ENCODE measurements around the gene MINDY4.

MINDY4 gene

DNA sequence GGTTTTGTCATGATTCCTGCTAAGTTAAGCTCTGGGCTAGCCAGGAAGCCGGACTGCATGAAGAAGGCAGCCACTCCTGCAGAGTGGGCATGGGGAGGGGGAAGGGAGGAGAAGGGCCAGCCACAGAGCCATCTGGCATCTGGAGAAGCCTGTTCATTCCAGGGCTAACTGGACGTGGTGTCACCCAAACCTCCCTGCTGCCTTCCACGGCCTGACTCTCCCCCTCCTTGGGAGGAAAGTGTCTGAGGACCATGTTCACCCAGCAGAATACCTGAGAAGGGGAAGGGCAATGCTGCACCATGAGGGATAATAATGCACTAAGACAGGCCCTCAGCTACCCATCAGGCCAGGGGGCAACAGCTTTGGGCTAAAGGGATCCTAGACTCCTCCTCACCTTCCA, 155.8 kb downstream of the MINDY4 start:
- DNase-seq (ENCODE audit: low spot score), result no peak
- H3K79me1 ChIP-seq (ENCODE audit: low read depth, low read length), result no peaks in the 10 kb centered on the region
- H2BK12ac ChIP-seq (ENCODE audit: low read length), result no peak overlapping the region
- H2AK5ac ChIP-seq (ENCODE audit: low read depth, low read length), result no peak overlapping the region
- H3K4ac ChIP-seq (ENCODE audit: low read length), result no peak overlapping the region
- WGBS, 2 donors (ENCODE audit: extremely low coverage in 2 of 2, insufficient read length in 2 of 2, insufficient replicate concordance in 1 of 2), result no CpG with 5 or more reads among the region's 3 CpGs
- no peak overlapping the region for H3K9ac ChIP-seq (ENCODE audit: low read depth, low read length, poor library complexity)
- H3K23ac ChIP-seq (ENCODE audit: low read depth, low read length, poor library complexity), result no peak overlapping the region
- peaks cover 3 to 8% of the 10 kb centered on the region in 2 donors for H3K9me3 ChIP-seq (replicated peaks in 1 of 2; ENCODE audit: control insufficient read depth in 2 of 2, insufficient read depth in 1 of 2, low read depth in 1 of 2, low read length in 2 of 2)
- H2AFZ ChIP-seq (ENCODE audit: low read length), result no peak overlapping the region
- peaks cover 0 to 8% of the 10 kb centered on the region in 2 donors for H3K4me1 ChIP-seq (ENCODE audit: control insufficient read depth in 2 of 2, insufficient read depth in 1 of 2, low read depth in 1 of 2, low read length in 2 of 2)
- no peak overlapping the region for H3K27ac ChIP-seq (replicated peaks; ENCODE audit: low read length)
- H2BK120ac ChIP-seq (ENCODE audit: low read depth, low read length), result no peak overlapping the region
- H2BK5ac ChIP-seq (ENCODE audit: low read length), result peak overlapping the region; percentile 70
- H3K4me2 ChIP-seq (ENCODE audit: insufficient read depth, low read length, poor library complexity, severe bottlenecking), result no peak overlapping the region
- no peaks in the 10 kb centered on the region for H3K36me3 ChIP-seq (replicated peaks in 1 of 2; ENCODE audit: control insufficient read depth in 2 of 2, insufficient read depth in 2 of 2, low read length in 2 of 2)
- no peak overlapping the region for H2BK15ac ChIP-seq (ENCODE audit: low read length)
- no peak overlapping the region for H3K4me3 ChIP-seq (ENCODE audit: low read length in 2 of 2)
- peaks cover 0 to 3% (median 0%) of the 10 kb centered on the region in 3 experiments for H3K27me3 ChIP-seq (ENCODE audit: control insufficient read depth in 3 of 3, insufficient read depth in 3 of 3, low read depth in 1 of 3, low read length in 3 of 3)
- H3K14ac ChIP-seq (ENCODE audit: low read length), result no peak overlapping the region
- H4K8ac ChIP-seq (ENCODE audit: low read depth, low read length), result no peak overlapping the region
- no peak overlapping the region for H4K91ac ChIP-seq (ENCODE audit: low read depth, low read length, poor library complexity)
- H3K18ac ChIP-seq (ENCODE audit: low read length), result peak overlapping the region; percentile 23

DNA sequence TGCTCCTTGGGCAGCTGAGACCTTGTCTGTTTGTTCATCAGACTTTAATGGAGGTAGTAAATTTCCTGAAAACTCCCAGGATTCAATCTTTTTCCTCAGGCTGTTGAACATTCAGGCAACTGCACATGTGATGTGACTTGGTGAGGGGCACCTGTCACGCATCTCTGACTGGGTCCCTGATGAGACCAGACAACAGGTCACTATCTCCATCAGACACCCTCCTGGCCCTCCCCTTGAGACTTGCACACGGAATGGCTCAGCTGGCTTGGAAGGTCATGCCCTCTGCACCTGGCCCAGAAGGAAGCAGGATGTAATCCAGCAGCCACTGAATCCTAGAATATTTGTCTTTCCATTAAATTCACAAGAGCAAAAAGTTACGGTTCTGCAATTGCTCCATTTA, 156.3 kb downstream of the MINDY4 start:
- H2AK5ac ChIP-seq (ENCODE audit: low read depth, low read length), result no peak overlapping the region
- no peak overlapping the region for H3K18ac ChIP-seq (ENCODE audit: low read length)
- H3K27me3 ChIP-seq (ENCODE audit: control insufficient read depth in 3 of 3, insufficient read depth in 3 of 3, low read depth in 1 of 3, low read length in 3 of 3), result peaks cover 0 to 3% (median 0%) of the 10 kb centered on the region in 3 experiments
- H3K4me3 ChIP-seq (ENCODE audit: low read length in 2 of 2), result peak overlapping the region in 1 of 2 donors; percentile 26
- no CpG with 5 or more reads among the region's 3 CpGs for WGBS, 2 donors (ENCODE audit: extremely low coverage in 2 of 2, insufficient read length in 2 of 2, insufficient replicate concordance in 1 of 2)
- peaks cover 3 to 8% of the 10 kb centered on the region in 2 donors for H3K9me3 ChIP-seq (replicated peaks in 1 of 2; ENCODE audit: control insufficient read depth in 2 of 2, insufficient read depth in 1 of 2, low read depth in 1 of 2, low read length in 2 of 2)
- DNase-seq (ENCODE audit: low spot score), result no peak
- no peak overlapping the region for H3K4ac ChIP-seq (ENCODE audit: low read length)
- no peak overlapping the region for H3K23ac ChIP-seq (ENCODE audit: low read depth, low read length, poor library complexity)
- no peak overlapping the region for H2BK5ac ChIP-seq (ENCODE audit: low read length)
- peaks cover 0 to 4% of the 10 kb centered on the region in 2 donors for H3K4me1 ChIP-seq (ENCODE audit: control insufficient read depth in 2 of 2, insufficient read depth in 1 of 2, low read depth in 1 of 2, low read length in 2 of 2)
- H3K36me3 ChIP-seq (replicated peaks in 1 of 2; ENCODE audit: control insufficient read depth in 2 of 2, insufficient read depth in 2 of 2, low read length in 2 of 2), result no peaks in the 10 kb centered on the region
- H2AFZ ChIP-seq (ENCODE audit: low read length), result no peak overlapping the region
- H3K27ac ChIP-seq (replicated peaks; ENCODE audit: low read length), result no peak overlapping the region
- H3K9ac ChIP-seq (ENCODE audit: low read depth, low read length, poor library complexity), result no peak overlapping the region
- H2BK120ac ChIP-seq (ENCODE audit: low read depth, low read length), result no peak overlapping the region
- H4K8ac ChIP-seq (ENCODE audit: low read depth, low read length), result no peak overlapping the region
- no peak overlapping the region for H3K4me2 ChIP-seq (ENCODE audit: insufficient read depth, low read length, poor library complexity, severe bottlenecking)
- H3K14ac ChIP-seq (ENCODE audit: low read length), result no peak overlapping the region
- H2BK15ac ChIP-seq (ENCODE audit: low read length), result no peak overlapping the region
- no peaks in the 10 kb centered on the region for H3K79me1 ChIP-seq (ENCODE audit: low read depth, low read length)
- no peak overlapping the region for H4K91ac ChIP-seq (ENCODE audit: low read depth, low read length, poor library complexity)
- H2BK12ac ChIP-seq (ENCODE audit: low read length), result no peak overlapping the region

DNA sequence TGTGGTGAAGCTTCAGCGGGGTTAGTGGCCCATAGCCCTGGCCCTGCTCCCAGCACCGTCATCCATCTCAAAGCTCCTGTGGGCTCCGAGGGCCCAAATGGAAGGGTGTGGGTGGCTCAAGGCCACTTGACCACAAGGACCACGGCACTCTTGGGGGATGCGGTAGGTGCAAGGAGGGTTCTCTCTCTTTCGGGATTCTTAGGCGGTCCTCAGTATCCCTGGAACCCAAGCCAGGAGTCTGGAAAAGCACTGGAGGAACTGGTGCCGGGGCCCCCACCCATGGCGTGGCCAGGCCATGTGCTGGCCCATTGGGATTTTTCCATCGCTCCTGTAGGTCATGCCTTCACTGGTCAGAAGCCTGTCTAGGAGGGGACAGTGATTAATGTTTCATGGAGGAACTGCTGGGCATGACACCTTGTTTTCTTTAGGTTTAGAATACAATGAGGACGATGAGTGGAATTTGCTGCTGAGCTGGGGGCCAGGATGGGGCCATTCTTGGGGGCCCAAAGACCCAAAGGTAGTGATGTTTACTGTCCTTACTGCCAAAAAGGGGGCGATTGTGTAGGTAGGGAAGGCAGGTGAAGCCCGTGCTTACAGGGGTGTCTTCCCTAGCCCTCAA, 157.1 kb downstream of the MINDY4 start:
- no peak overlapping the region for H3K4ac ChIP-seq (ENCODE audit: low read length)
- H2AFZ ChIP-seq (ENCODE audit: low read length), result no peak overlapping the region
- no peak for DNase-seq (ENCODE audit: low spot score)
- no peaks in the 10 kb centered on the region for H3K79me1 ChIP-seq (ENCODE audit: low read depth, low read length)
- no peak overlapping the region for H3K4me2 ChIP-seq (ENCODE audit: insufficient read depth, low read length, poor library complexity, severe bottlenecking)
- H2BK12ac ChIP-seq (ENCODE audit: low read length), result no peak overlapping the region
- H2BK15ac ChIP-seq (ENCODE audit: low read length), result no peak overlapping the region
- H3K18ac ChIP-seq (ENCODE audit: low read length), result peak overlapping the region; percentile 60
- no peak overlapping the region for H2BK120ac ChIP-seq (ENCODE audit: low read depth, low read length)
- no peak overlapping the region for H2BK5ac ChIP-seq (ENCODE audit: low read length)
- no peak overlapping the region for H4K91ac ChIP-seq (ENCODE audit: low read depth, low read length, poor library complexity)
- no peak overlapping the region for H3K9ac ChIP-seq (ENCODE audit: low read depth, low read length, poor library complexity)
- H3K9me3 ChIP-seq (replicated peaks in 1 of 2; ENCODE audit: control insufficient read depth in 2 of 2, insufficient read depth in 1 of 2, low read depth in 1 of 2, low read length in 2 of 2), result peaks cover 3 to 8% of the 10 kb centered on the region in 2 donors
- H3K23ac ChIP-seq (ENCODE audit: low read depth, low read length, poor library complexity), result no peak overlapping the region
- H3K27me3 ChIP-seq (ENCODE audit: control insufficient read depth in 3 of 3, insufficient read depth in 3 of 3, low read depth in 1 of 3, low read length in 3 of 3), result peaks cover 0 to 3% (median 0%) of the 10 kb centered on the region in 3 experiments
- H2AK5ac ChIP-seq (ENCODE audit: low read depth, low read length), result no peak overlapping the region
- no peak overlapping the region for H3K27ac ChIP-seq (replicated peaks; ENCODE audit: low read length)
- H4K8ac ChIP-seq (ENCODE audit: low read depth, low read length), result no peak overlapping the region
- H3K14ac ChIP-seq (ENCODE audit: low read length), result no peak overlapping the region
- peaks cover 0 to 4% of the 10 kb centered on the region in 2 donors for H3K4me1 ChIP-seq (ENCODE audit: control insufficient read depth in 2 of 2, insufficient read depth in 1 of 2, low read depth in 1 of 2, low read length in 2 of 2)
- no peaks in the 10 kb centered on the region for H3K36me3 ChIP-seq (replicated peaks in 1 of 2; ENCODE audit: control insufficient read depth in 2 of 2, insufficient read depth in 2 of 2, low read length in 2 of 2)
- H3K4me3 ChIP-seq (ENCODE audit: low read length in 2 of 2), result no peak overlapping the region
- no CpG with 5 or more reads among the region's 13 CpGs for WGBS, 2 donors (ENCODE audit: extremely low coverage in 2 of 2, insufficient read length in 2 of 2, insufficient replicate concordance in 1 of 2)

DNA sequence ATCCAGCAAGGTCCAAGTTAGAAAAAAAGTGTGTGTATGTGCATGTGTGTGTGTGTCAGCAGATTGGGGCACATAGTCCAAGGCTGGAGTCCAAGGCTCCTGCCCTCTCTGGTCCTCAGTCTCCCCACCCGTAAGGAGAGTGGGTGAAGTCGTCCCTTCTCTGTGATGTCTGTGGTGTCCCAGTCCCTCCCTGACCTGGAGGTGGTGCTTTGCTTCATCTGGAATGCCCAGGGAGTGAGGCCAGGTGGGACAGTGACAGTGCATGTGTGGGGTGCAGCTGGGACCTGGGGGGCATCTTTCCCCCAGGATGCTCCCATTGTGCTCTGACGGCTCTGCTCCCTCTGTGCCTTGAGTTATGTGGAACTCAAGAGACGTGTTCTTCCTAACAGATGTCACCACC, 158.5 kb downstream of the MINDY4 start:
- Histone ChIP-seq H3K4me1 (ENCODE audit: control insufficient read depth in 2 of 2, insufficient read depth in 1 of 2, low read depth in 1 of 2, low read length in 2 of 2) (peaks cover 0 to 12% of the 10 kb centered on the region in 2 donors), H3K4ac (ENCODE audit: low read length) (no peak overlapping the region), H4K8ac (ENCODE audit: low read depth, low read length) (no peak overlapping the region), H3K14ac (ENCODE audit: low read length) (no peak overlapping the region), H3K4me2 (ENCODE audit: insufficient read depth, low read length, poor library complexity, severe bottlenecking) (no peak overlapping the region), H3K9ac (ENCODE audit: low read depth, low read length, poor library complexity) (no peak overlapping the region), H4K91ac (ENCODE audit: low read depth, low read length, poor library complexity) (no peak overlapping the region), H3K36me3 (replicated peaks in 1 of 2; ENCODE audit: control insufficient read depth in 2 of 2, insufficient read depth in 2 of 2, low read length in 2 of 2) (no peaks in the 10 kb centered on the region), H2AFZ (ENCODE audit: low read length) (no peak overlapping the region), H3K4me3 (ENCODE audit: low read length in 2 of 2) (no peak overlapping the region), H3K18ac (ENCODE audit: low read length) (no peak overlapping the region), H2BK5ac (ENCODE audit: low read length) (no peak overlapping the region), H3K9me3 (replicated peaks in 1 of 2; ENCODE audit: control insufficient read depth in 2 of 2, insufficient read depth in 1 of 2, low read depth in 1 of 2, low read length in 2 of 2) (peaks cover 3 to 8% of the 10 kb centered on the region in 2 donors), H3K27me3 (ENCODE audit: control insufficient read depth in 3 of 3, insufficient read depth in 3 of 3, low read depth in 1 of 3, low read length in 3 of 3) (peaks cover 0 to 14% (median 0%) of the 10 kb centered on the region in 3 experiments), H2BK12ac (ENCODE audit: low read length) (no peak overlapping the region), H2AK5ac (ENCODE audit: low read depth, low read length) (no peak overlapping the region), H3K23ac (ENCODE audit: low read depth, low read length, poor library complexity) (peak overlapping the region; percentile 89), H2BK120ac (ENCODE audit: low read depth, low read length) (no peak overlapping the region), H2BK15ac (ENCODE audit: low read length) (no peak overlapping the region), H3K79me1 (ENCODE audit: low read depth, low read length) (no peaks in the 10 kb centered on the region), H3K27ac (replicated peaks; ENCODE audit: low read length) (no peak overlapping the region)
- DNase-seq (ENCODE audit: low spot score), result no peak
- no CpG with 5 or more reads among the region's 4 CpGs for WGBS, 2 donors (ENCODE audit: extremely low coverage in 2 of 2, insufficient read length in 2 of 2, insufficient replicate concordance in 1 of 2)
